ENCODE measurements around the gene TCEAL1.
"Not testable (repeated sequence)": the region's sequence is repeated elsewhere in the genome, so short reads cannot be mapped to it uniquely, and the experiment has no call there.

Gene TCEAL1, protein sequence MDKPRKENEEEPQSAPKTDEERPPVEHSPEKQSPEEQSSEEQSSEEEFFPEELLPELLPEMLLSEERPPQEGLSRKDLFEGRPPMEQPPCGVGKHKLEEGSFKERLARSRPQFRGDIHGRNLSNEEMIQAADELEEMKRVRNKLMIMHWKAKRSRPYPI

GRCh38 chrX:103628386-103629317 is at the start of gene TCEAL1:
Gene TCEAL1 (plus strand): TSS chrX:103628975. CDS start chrX:103629917, 942 bp downstream.
- DNase-seq, result peak in 1 of 2 experiments; percentile 18

GRCh38 chrX:103584596-103584995 is 44.2 kb upstream of the TCEAL1 start:
- DNase-seq, result no peak

GRCh38 chrX:103585411-103586313 is 43.1 kb upstream of the TCEAL1 start, which contains the start of gene TCEAL4:
Gene TCEAL4 (plus strand): TSS chrX:103585515. CDS start chrX:103586676, 1,161 bp downstream.
- peak; percentile 16 to 23 for DNase-seq

DNA sequence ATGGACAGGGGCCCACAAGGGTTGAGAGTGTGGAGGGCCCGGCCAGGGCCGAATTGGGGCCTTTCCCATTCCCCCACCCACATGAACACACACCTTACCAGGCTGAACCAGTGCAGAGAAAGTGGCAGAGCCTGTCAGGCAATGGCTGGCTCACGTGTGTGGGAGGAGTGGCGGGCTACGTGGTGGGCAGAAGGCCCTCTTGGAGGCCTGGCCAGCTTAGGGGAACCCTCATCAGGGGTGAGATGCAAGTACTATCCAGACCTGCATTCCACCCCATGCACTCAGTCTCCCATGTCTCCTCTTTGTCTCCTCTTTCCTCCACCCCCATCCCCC is 42.5 kb upstream of the TCEAL1 start:
- no peak for DNase-seq

- no peak for DNase-seq
Observed at GRCh38 chrX:103586659-103587058, 42.1 kb upstream of the TCEAL1 start.

DNA sequence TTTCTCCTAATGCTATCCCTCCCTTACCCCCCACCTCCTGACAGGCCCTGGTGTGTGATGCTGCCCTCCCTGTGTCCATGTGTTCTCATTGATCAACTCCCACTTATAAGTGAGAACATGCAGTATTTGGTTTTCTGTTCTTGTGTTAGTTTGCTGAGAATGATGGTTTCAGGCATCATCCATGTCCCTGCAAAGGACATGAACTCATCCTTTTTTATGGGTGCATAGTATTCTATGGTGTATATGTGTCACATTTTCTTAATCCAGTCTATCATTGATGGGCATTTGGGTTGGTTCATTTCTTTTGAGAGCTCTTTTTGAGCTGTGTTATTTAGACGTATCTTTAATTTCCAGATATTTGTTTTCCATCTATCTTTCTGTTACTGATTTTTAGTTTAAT is 36.5 kb upstream of the TCEAL1 start:
- not testable (repeated sequence) for DNase-seq

DNA sequence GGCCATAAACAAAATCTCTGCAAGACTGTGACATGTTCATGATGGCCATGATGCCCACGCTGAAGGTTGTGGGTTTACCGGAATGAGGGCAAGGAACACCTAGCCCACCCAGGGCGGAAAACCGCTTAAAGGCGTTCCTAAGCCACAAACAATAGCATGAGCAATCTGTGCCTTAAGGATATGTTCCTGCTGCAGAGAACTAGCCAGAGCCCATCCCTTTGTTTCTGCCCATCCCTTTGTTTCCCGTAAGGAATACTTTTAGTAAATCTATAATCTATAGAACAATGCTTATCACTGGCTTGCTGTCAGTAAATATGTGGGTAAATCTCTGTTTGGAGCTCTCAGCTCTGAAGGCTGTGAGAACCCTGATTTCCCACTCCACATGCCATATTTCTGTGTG is 33.6 kb upstream of the TCEAL1 start:
- not testable (repeated sequence) for DNase-seq

DNA sequence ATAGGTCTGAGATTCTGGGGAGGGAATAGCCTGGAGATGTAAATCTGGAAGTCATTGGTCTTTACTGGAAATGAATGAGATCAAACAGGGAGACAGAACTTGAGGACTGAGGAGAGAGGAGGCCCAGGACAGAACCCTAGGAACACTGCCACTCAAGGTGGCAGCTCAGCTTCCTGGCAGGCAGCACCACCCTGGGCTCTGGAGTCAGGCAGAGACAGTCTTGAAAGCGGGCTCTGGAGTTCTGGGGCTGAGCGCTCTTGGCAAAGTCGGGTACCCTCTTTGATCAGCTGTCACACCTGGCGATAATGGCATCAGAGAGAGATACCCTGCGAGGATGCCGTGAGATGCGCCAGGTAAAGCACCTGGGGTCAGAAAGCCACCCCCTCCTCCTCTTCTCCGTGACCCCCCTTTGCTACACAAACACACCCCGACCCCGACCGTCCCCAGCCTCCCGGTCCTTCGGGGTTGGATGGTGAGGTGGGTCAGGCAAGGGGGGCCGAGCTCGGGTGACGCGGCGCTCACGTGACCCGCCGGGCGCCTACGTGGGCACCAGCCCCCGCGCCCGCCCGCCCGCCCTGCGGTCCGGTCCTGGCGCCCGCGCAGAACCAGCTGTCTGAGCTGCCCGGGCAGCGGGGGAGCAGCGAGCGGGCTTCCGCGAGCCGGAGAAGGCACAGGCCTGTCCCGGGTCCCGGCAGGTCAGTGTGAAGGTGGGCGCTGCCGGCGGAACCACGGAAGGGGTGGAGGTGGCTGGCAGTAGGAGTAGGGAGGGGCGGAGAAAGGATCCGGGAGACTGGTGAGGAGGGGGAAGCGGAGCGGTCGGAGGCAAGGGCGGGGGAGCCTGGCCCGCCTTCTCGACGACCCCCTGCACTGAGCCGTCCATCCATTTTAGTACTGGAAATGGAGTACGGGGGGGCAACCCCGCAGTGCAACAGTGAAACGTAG is 21.1 kb upstream of the TCEAL1 start, which contains the start of gene TCEAL3:
Gene TCEAL3, plus strand, starts transcription at position 600 of the 942 bp plus-strand sequence. CDS start 1,102 bp downstream, outside the sequence.
- peak in 1 of 2 experiments; percentile 27 for DNase-seq

DNA sequence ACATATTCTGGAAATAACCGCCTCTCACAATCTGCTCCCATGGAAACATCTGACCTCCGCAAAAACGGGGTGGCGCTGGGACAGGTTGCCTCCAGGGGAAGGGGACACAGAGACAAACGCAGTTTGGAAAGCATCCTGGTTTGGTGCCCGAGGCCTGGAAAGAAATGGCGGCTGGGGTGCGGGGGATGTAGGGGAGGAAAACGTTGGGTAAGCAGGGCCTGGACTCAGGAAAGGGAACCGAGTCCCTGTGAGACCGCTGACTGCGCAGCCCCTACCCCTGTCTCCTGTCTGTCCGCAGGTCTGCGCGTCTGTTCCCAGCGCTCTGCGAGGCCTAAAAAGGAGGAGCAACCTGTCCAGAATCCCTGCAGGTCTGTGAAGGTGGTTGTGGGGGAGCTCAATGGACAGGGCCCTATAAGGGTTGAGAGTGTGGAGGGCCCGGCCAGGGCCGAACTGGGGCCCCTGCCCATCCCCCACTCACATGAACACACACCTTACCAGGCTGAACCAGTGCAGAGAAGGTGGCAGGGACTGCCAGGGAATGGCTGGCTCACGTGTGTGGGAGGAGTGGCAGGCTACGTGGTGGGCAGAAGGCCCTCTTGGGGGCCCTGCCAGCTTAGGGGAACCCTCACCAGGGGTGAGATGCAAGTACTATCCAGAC is 20.3 kb upstream of the TCEAL1 start:
- DNase-seq, result no peak

GRCh38 chrX:103610282-103610681 is 18.5 kb upstream of the TCEAL1 start:
- no peak for DNase-seq

DNA sequence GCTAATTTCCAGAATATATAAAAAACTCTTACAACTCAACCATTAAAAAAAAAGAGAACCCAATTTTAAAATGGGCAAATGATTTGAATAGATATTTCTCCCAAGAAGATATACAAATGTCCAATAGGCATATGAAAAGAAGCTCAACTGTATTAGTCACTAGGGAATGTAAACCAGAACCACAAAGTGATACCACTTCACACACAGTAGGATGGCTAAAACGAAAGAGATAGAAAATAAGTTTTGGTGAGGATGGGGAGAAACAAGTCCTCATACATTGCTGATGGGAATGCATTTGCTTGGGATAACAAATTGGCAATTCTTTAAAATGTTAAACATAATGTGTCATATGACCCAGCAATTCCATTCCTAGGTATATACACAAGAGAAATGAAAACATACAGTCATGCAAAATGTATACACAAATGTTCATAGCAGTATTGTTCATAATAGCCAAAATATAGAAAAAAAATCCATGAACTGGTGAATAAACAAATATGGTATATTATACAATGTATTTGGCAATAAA is 15.3 kb upstream of the TCEAL1 start:
- no peak for DNase-seq

DNA sequence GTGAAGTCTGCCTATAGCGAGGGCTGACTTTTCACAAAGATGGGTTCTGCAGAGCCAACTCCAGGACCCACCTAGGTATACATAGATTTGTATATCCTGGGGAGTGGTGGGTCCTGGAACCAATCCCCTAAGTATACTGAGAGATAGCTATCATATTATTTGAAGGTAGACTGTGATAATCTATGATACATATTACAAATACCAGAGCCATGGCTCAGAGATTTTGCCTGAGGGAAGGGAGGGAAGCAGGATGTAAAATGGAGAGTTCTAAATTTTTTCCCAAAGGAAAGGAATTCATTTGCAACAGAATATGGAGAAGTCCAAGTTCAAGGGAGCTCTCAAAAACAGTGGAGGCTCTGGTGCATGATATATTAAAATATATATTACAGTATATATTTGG is 13.8 kb upstream of the TCEAL1 start:
- no peak for DNase-seq

DNA sequence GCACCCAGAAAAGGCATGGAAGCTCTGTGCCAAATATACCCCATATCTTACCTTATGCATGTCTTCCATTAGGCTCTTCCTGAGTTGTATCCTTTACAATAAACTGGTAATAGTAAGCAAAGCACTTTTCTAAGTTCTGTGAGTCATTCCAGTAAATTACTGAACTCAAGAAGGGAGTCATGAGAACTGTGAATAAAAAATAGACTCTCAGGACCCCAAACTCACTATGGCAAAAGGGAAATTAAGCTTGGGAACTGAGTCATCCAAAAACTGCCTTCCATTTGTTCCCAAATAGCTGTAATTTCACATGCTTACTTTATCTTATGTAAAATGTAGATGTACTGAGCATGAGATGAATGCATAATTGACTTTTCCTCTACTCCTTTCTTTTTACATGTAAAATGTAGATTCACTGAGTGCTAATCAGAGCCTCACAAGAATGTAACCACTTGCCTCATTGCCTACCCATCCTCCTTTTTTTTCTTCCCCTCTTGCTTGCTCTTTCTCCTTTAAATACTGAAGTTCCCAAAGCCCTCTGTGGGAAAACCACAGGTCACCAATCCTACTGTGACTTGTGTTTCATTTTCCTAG is 12.9 kb upstream of the TCEAL1 start:
- DNase-seq, result no peak

GRCh38 chrX:103616676-103617186 is 12.0 kb upstream of the TCEAL1 start:
- DNase-seq, result no peak

DNA sequence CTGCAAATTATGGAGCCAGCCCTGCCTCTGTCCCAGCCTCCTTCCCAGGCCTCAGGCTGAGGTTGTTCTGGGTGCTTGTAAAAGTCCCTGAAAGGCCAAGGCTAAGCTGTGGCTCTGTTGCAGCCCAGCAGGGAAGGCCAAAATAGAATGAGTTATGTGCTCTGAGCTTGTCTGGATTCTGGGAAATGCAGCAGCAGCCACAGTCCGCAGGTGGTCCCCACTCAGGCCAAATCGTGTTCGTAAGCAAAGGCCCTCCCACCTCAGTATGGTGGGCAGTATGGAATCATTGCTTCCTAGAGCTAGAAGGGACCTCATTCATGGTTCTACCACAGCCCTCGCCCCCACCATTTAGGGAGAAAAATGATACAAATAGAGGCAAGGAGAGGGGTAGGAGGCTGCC is 4.7 kb upstream of the TCEAL1 start:
- no peak for DNase-seq

DNA sequence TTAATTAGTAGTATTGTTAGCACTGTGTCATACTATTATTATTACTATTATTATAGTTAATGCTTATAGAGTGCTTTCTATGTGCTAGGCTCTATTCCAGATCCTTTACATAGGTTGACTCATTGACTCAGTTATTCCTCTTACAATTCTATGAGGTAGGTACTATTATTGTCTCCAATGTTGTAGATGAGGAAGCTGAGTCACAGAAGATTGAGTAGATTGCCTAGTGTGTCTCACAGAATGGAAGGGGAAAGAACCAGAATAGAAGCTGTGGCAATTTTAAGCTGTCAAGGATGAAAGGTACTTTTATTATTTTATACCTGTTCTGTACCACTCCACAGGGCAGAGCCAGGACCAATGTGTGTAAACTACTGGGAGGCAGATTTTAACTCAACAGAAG is 1.9 kb upstream of the TCEAL1 start:
- DNase-seq, result no peak

DNA sequence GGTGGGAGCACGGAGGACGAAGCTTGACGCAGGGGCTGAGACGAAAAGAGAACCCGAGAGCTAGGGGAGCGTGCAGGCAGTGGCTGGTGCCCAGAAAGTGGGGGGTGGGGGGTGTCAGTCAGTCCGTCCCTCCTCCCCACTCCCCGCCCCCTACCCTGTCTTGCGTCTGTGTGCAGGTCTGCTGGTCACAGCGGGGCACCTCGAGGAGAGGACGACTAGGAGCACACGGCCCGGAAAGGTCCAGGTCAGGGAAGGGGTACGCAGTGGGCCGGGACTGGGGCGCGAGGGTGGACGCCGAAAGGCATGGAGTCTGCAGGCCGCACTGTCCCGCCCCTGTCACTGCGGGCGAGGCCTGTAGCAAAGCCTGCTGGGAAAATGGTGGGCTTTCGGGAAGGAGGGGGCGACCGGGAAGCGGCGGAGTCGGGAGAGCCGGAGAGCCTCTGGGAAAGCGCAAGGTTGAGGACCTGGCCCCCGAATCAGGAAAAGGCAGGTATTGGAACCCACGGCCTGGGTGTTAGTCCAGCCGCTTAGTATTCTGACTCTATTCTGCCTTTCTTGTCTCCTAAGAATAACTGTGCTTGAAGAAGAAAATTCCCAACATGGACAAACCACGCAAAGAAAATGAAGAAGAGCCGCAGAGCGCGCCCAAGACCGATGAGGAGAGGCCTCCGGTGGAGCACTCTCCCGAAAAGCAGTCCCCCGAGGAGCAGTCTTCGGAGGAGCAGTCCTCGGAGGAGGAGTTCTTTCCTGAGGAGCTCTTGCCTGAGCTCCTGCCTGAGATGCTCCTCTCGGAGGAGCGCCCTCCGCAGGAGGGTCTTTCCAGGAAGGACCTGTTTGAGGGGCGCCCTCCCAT is 769 bp downstream of the TCEAL1 start:
- DNase-seq, result peak; percentile 27 to 36

DNA sequence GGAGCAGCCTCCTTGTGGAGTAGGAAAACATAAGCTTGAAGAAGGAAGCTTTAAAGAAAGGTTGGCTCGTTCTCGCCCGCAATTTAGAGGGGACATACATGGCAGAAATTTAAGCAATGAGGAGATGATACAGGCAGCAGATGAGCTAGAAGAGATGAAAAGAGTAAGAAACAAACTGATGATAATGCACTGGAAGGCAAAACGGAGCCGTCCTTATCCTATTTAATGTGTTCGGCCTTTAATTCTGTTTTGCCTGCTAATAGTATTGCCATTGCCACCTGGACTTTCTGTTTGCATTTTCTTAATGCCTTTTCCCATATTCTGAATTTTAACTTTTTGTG is 1.4 kb downstream of the TCEAL1 start:
- no peak for DNase-seq

DNA sequence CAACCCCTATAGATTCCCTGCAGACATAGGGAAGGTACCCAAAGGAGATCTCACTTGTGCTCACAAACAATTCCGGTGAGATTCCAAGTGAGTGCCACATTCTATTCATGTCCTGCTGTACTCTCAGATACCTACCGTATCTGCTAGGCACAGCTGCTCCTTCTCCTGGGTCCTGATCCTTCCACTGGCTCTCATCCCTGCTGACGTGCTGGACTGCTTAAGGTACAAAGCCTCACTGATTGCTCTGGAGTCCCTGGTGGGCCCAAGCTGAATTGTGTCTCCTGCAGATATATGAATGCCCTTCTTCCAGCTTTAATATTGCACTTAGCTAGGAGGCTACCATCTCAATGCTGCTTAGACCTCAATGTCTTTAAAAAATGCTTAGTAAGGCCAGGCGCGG is 2.4 kb downstream of the TCEAL1 start:
- no peak for DNase-seq

GRCh38 chrX:103635436-103635835 is 6.7 kb downstream of the TCEAL1 start:
- no peak for DNase-seq
